ENCODE data around the gene AR. TPM values are rescaled to one million over a fixed set of nuclear protein-coding genes. Genes with fewer than 3 reads are reported as not detected.

AR gene
- total and polyA plus RNA-seq, 4 donors, result 1.9 to 5.0 (median 3.5) TPM

DNA sequence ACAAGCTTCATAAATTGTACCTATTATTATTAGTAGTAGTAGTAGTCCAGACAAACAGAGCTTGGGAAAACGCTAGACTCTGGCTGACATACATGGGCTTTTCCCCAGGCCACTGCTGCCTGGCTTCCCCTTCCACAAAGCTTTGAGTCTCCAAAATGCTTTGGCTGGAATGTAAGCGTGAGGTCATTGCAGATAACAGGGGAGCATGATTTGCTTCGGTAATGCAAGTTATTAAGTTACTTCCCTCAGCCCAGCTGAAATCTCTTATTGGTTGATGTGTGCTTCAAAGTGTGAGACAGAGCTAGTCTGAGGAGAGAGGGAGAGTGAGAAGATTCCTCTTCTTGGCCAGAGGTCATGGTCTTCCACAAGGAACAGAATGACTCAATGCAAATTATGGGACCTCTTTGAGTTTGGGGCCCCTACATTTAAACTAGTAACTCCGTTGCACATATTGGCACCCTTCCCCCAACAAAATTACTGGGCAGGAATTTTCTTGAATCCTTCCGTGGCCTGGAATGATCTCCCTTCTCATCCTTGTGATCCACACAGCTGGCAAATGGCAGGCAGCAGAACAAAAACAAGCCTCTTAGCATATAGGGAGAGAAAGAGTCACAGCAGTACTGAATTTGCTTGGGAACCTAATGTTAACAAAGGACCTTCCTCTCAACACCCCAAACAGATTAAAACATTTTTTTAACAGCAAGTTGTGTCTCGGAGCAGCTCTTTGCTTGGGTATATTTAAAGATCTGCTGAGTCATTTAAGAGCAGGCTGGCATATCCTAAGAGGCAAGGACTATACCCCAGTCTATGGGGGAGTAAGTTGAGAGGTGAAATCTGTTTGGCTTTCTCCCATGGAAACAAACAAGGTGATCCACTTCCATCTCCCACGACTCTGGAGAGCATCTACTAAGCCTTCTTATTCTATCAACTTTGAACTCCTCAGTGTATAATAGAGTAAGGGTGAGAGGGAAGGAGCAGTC, 19.9 kb downstream of the AR start:
- Histone ChIP-seq H3K27me3 (ENCODE audit: control insufficient read depth, insufficient read depth, low read length) (no peaks in the 10 kb centered on the region), H3K36me3 (ENCODE audit: control insufficient read depth, insufficient read depth, low read length) (no peaks in the 10 kb centered on the region), H3K9me3 (ENCODE audit: control insufficient read depth, insufficient read depth, low read length) (no peaks in the 10 kb centered on the region), H3K4me3 (ENCODE audit: low read depth, low read length) (no peak overlapping the region), H3K27ac (ENCODE audit: low read depth, low read length) (no peak overlapping the region), H3K4me1 (ENCODE audit: control insufficient read depth, insufficient read depth, low read length) (no peaks in the 10 kb centered on the region)
- WGBS (ENCODE audit: insufficient coverage), result 47% methylated on average over 3 of the region's 7 CpGs
- no peak for DNase-seq (ENCODE audit: low read depth in 4 of 6, low spot score in 6 of 6)

DNA sequence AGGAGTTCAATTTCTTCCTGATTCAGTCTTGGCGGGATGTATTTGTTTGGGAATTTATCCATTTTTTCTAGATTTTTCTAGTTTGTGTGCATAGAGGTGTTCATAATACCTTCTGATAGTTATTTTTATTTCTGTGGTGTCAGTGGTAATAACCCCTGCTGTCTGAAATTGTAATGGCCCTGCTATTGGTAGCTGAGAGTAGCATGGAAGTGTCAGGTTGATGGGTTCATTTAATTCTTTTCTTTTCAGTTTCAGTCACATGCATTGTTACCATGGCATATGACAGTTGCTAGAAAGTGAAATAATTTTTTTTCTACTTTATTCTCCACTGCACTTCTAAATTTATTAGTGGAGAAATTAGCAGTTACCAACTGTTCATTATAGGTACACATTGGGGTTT, 20.7 kb downstream of the AR start:
- Histone ChIP-seq H3K27ac (ENCODE audit: low read depth, low read length) (no peak overlapping the region), H3K4me1 (ENCODE audit: control insufficient read depth, insufficient read depth, low read length) (no peaks in the 10 kb centered on the region), H3K4me3 (ENCODE audit: low read depth, low read length) (no peak overlapping the region), H3K9me3 (ENCODE audit: control insufficient read depth, insufficient read depth, low read length) (no peaks in the 10 kb centered on the region), H3K36me3 (ENCODE audit: control insufficient read depth, insufficient read depth, low read length) (no peaks in the 10 kb centered on the region), H3K27me3 (ENCODE audit: control insufficient read depth, insufficient read depth, low read length) (no peaks in the 10 kb centered on the region)
- WGBS (ENCODE audit: insufficient coverage), result no CpG with 5 or more reads among the region's 1 CpG
- DNase-seq (ENCODE audit: low read depth in 4 of 6, low spot score in 6 of 6), result no peak

DNA sequence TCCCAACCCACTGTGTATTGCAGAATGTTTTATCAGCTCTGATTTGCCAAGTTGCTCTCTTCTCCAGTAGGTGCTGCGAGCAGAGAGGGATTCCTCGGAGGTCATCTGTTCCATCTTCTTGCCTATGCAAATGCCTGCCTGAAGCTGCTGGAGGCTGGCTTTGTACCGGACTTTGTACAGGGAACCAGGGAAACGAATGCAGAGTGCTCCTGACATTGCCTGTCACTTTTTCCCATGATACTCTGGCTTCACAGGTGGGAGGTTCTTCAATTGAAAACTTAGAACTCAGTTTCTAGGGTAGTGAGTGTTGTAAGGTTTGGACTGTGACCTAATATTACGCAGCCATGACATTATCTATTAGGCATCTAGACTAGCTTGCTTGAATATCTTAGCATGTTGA, 24.9 kb downstream of the AR start:
- no peaks in the 10 kb centered on the region for H3K9me3 ChIP-seq (ENCODE audit: control insufficient read depth, insufficient read depth, low read length)
- peak in 1 of 6 donors; percentile 8 for DNase-seq (ENCODE audit: low read depth in 4 of 6, low spot score in 6 of 6)
- no peak overlapping the region for H3K27ac ChIP-seq (ENCODE audit: low read depth, low read length)
- WGBS (ENCODE audit: insufficient coverage), result 48% methylated on average over 4 of the region's 5 CpGs
- H3K27me3 ChIP-seq (ENCODE audit: control insufficient read depth, insufficient read depth, low read length), result no peaks in the 10 kb centered on the region
- H3K36me3 ChIP-seq (ENCODE audit: control insufficient read depth, insufficient read depth, low read length), result no peaks in the 10 kb centered on the region
- H3K4me1 ChIP-seq (ENCODE audit: control insufficient read depth, insufficient read depth, low read length), result no peaks in the 10 kb centered on the region
- no peak overlapping the region for H3K4me3 ChIP-seq (ENCODE audit: low read depth, low read length)

DNA sequence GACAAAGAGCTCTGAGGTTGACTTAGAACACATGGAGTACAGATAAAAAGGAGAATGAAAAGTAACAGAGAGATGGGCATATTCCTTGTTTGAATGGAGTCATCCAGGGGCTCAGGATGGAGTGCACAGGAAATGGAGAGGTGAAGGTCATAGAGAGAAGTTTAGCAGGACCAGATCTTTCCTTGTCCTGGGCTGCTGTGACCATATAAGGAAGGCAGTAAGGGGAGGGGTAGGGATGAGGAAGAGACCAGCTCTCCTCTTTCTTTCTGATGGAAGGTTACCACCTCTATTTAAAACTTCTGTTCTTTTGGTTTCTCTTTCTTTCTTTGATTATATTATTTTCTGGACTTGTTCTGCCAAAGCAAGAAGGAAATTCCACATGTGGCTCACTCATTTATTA, 27.0 kb downstream of the AR start:
- no peaks in the 10 kb centered on the region for H3K27me3 ChIP-seq (ENCODE audit: control insufficient read depth, insufficient read depth, low read length)
- no peak for DNase-seq (ENCODE audit: low read depth in 4 of 6, low spot score in 6 of 6)
- no peak overlapping the region for H3K27ac ChIP-seq (ENCODE audit: low read depth, low read length)
- H3K4me1 ChIP-seq (ENCODE audit: control insufficient read depth, insufficient read depth, low read length), result no peaks in the 10 kb centered on the region
- no peaks in the 10 kb centered on the region for H3K36me3 ChIP-seq (ENCODE audit: control insufficient read depth, insufficient read depth, low read length)
- no peak overlapping the region for H3K4me3 ChIP-seq (ENCODE audit: low read depth, low read length)
- H3K9me3 ChIP-seq (ENCODE audit: control insufficient read depth, insufficient read depth, low read length), result no peaks in the 10 kb centered on the region

DNA sequence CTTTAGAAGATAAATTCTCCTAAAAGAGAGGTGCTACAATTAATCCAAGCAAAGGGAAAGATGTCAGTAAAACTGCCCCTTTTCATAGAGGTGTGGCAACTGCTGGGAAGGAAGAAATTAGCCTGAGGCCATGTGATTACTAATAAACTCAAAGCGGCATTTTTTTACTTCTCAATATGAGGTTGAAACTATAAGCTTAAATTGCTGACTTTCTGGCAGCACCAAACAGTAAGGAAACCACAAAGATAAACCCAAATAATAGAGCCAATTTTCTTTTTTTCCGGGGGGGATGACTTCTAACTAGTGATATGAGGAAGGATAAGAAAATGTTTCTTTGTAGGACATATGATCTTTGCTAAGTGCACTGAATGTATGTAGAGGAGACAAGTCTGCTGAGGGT, 30.9 kb downstream of the AR start:
- DNase-seq (ENCODE audit: low read depth in 4 of 6, low spot score in 6 of 6), result no peak
- H3K9me3 ChIP-seq (ENCODE audit: control insufficient read depth, insufficient read depth, low read length), result no peaks in the 10 kb centered on the region
- H3K4me3 ChIP-seq (ENCODE audit: low read depth, low read length), result no peak overlapping the region
- no peaks in the 10 kb centered on the region for H3K4me1 ChIP-seq (ENCODE audit: control insufficient read depth, insufficient read depth, low read length)
- no peaks in the 10 kb centered on the region for H3K27me3 ChIP-seq (ENCODE audit: control insufficient read depth, insufficient read depth, low read length)
- WGBS (ENCODE audit: insufficient coverage), result no CpG with 5 or more reads among the region's 2 CpGs
- no peak overlapping the region for H3K27ac ChIP-seq (ENCODE audit: low read depth, low read length)
- H3K36me3 ChIP-seq (ENCODE audit: control insufficient read depth, insufficient read depth, low read length), result no peaks in the 10 kb centered on the region

DNA sequence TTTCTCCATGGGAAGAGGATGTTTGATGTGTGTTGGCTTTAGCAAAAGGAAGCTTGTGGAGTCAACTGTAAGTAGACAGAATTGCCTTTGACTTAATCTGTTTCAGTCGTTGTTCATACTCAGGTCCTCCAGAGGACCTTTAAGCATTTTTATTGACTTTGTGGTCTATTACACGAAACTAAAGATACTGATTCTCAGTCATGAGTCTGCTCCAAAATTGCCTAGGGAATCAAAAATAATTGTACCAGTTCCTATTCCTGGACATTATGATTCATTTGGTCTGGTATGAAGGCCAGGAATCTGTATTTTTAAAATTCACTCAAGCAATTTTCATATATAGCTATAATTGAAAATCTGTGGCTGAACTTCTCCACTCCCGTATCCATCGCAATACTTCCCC, 38.6 kb downstream of the AR start:
- Histone ChIP-seq H3K27ac (ENCODE audit: low read depth, low read length) (no peak overlapping the region), H3K27me3 (ENCODE audit: control insufficient read depth, insufficient read depth, low read length) (no peaks in the 10 kb centered on the region), H3K4me3 (ENCODE audit: low read depth, low read length) (no peak overlapping the region), H3K4me1 (ENCODE audit: control insufficient read depth, insufficient read depth, low read length) (no peaks in the 10 kb centered on the region), H3K36me3 (ENCODE audit: control insufficient read depth, insufficient read depth, low read length) (no peaks in the 10 kb centered on the region), H3K9me3 (ENCODE audit: control insufficient read depth, insufficient read depth, low read length) (no peaks in the 10 kb centered on the region)
- no peak for DNase-seq (ENCODE audit: low read depth in 4 of 6, low spot score in 6 of 6)
- WGBS (ENCODE audit: insufficient coverage), result no CpG with 5 or more reads among the region's 4 CpGs

DNA sequence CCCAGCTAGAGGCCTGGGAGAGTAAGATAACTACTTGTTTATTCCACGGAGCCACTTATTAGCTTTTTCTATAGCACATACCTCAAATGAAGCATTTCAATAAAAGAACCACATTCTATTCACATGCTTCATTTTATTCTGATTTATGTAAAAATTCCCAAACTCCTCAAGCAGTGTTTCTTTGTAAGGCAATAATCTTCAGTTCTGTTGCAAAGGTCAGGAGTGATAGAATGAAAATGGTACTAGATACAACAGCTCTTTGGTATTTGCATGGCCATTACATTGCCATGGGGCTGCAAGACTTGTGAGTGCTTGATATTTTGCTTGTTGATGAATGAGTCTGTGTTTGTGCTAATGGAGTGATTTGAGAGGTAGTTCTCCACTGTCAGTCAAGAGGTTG, 39.4 kb downstream of the AR start:
- no peaks in the 10 kb centered on the region for H3K36me3 ChIP-seq (ENCODE audit: control insufficient read depth, insufficient read depth, low read length)
- no peak for DNase-seq (ENCODE audit: low read depth in 4 of 6, low spot score in 6 of 6)
- H3K27me3 ChIP-seq (ENCODE audit: control insufficient read depth, insufficient read depth, low read length), result no peaks in the 10 kb centered on the region
- no peak overlapping the region for H3K4me3 ChIP-seq (ENCODE audit: low read depth, low read length)
- no peak overlapping the region for H3K27ac ChIP-seq (ENCODE audit: low read depth, low read length)
- WGBS (ENCODE audit: insufficient coverage), result no CpG with 5 or more reads among the region's 1 CpG
- H3K9me3 ChIP-seq (ENCODE audit: control insufficient read depth, insufficient read depth, low read length), result no peaks in the 10 kb centered on the region
- H3K4me1 ChIP-seq (ENCODE audit: control insufficient read depth, insufficient read depth, low read length), result no peaks in the 10 kb centered on the region

DNA sequence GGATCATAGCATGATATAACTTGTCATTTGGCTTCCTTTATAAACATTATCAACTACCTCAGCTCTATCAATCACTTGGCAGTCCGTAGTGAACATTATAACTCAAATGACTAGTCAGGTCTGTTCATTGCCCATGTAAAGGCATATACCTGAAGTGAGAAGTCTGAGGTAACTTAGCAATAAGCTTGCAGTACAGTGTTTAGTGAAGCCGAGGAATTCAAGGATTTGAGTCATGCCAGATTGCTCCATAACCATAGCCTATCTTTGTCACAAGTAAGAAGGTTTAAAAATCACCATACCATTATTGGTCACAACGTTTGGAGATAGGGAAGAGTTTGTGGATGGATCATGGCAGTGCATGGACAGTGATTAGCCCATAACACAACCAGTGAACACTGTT, 41.6 kb downstream of the AR start:
- Histone ChIP-seq H3K27me3 (ENCODE audit: control insufficient read depth, insufficient read depth, low read length) (no peaks in the 10 kb centered on the region), H3K4me3 (ENCODE audit: low read depth, low read length) (no peak overlapping the region), H3K9me3 (ENCODE audit: control insufficient read depth, insufficient read depth, low read length) (no peaks in the 10 kb centered on the region), H3K4me1 (ENCODE audit: control insufficient read depth, insufficient read depth, low read length) (no peaks in the 10 kb centered on the region), H3K36me3 (ENCODE audit: control insufficient read depth, insufficient read depth, low read length) (no peaks in the 10 kb centered on the region), H3K27ac (ENCODE audit: low read depth, low read length) (no peak overlapping the region)
- no CpG with 5 or more reads among the region's 3 CpGs for WGBS (ENCODE audit: insufficient coverage)
- DNase-seq (ENCODE audit: low read depth in 4 of 6, low spot score in 6 of 6), result no peak

DNA sequence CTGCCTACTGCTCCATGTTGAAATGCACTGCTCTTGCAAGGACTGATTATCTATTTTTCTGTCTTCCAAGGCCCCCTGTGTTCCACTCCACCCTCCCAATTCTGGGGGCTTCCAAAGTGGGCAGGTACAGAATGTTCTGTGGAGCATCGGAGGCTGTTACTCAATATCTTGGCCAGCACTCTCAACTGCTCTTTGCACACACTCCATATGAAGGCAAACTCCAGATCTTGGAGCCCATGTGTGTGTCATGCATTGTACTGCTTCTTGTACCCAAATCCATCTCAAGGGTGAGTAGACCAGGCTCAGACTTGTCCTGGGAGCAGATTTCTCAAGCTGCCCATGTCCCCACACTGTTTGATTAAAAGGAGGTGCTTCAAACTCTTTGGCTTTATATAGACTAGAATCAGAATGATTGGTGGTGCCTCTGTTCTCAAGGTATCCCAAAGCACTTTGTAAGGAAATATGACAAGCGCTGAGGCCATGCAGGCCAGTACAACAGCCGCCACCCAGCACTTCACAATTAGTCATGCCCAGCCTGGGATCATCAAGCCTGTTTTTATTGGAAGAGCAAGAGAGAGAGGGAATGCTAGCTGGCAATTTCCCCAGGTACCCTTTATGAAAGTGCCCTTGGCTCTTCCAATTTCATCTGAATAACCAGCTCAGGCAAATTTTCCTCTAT, 44.3 kb downstream of the AR start:
- H3K27ac ChIP-seq (ENCODE audit: low read depth, low read length), result no peak overlapping the region
- H3K4me1 ChIP-seq (ENCODE audit: control insufficient read depth, insufficient read depth, low read length), result no peaks in the 10 kb centered on the region
- no peak for DNase-seq (ENCODE audit: low read depth in 4 of 6, low spot score in 6 of 6)
- no peak overlapping the region for H3K4me3 ChIP-seq (ENCODE audit: low read depth, low read length)
- no peaks in the 10 kb centered on the region for H3K9me3 ChIP-seq (ENCODE audit: control insufficient read depth, insufficient read depth, low read length)
- H3K27me3 ChIP-seq (ENCODE audit: control insufficient read depth, insufficient read depth, low read length), result no peaks in the 10 kb centered on the region
- no peaks in the 10 kb centered on the region for H3K36me3 ChIP-seq (ENCODE audit: control insufficient read depth, insufficient read depth, low read length)
- WGBS (ENCODE audit: insufficient coverage), result 80% methylated on average over 1 of the region's 3 CpGs
